Loucy (cell line): ENCODE measurements around the gene EYA3.
A peak's percentile ranks its signal among the peaks of the same experiment; 100 is the strongest.

Experiments used
- H2AFZ ChIP-seq: fragments of 200-600 bp; sonication (generic); 2 replicates; pipeline ENCODE4 v1.6.0; 2016; ENCODE audit warnings: antibody characterized with exemption, mild to moderate bottlenecking, low read length, moderate library complexity
- H3F3A ChIP-seq: fragments of 200-600 bp; 2 replicates; pipeline ENCODE4 v1.6.0; 2016; ENCODE audit warnings: antibody characterized with exemption, low read depth, mild to moderate bottlenecking
- H3K27me3 ChIP-seq: fragments of 200-600 bp; sonication (generic); 2 replicates; pipeline ENCODE4 v1.6.1; 2014; ENCODE audit warnings: low read length, mild to moderate bottlenecking; ENCODE audit not compliant: insufficient read depth, poor library complexity, severe bottlenecking
- H3K36me3 ChIP-seq: fragments of 200-600 bp; sonication (generic); 2 replicates; pipeline ENCODE4 v1.6.1; 2016; ENCODE audit warnings: low read length; ENCODE audit not compliant: insufficient read depth
- H3K4me1 ChIP-seq: fragments of 200-600 bp; sonication (generic); 2 replicates; pipeline ENCODE4 v1.5.1; 2014; ENCODE audit warnings: low read length, mild to moderate bottlenecking; ENCODE audit not compliant: insufficient read depth, poor library complexity, severe bottlenecking
- H3K4me2 ChIP-seq: fragments of 200-600 bp; sonication (generic); 2 replicates; pipeline ENCODE4 v1.6.0; 2014; ENCODE audit warnings: antibody characterized with exemption, low read length, low read depth, mild to moderate bottlenecking; ENCODE audit not compliant: poor library complexity, severe bottlenecking
- H3K4me3 ChIP-seq: fragments of 200-600 bp; sonication (generic); 2 replicates; pipeline ENCODE4 v1.5.1; 2014; ENCODE audit warnings: low read length, mild to moderate bottlenecking, mixed read lengths; ENCODE audit not compliant: poor library complexity, severe bottlenecking
- H3K79me2 ChIP-seq: fragments of 200-600 bp; sonication (generic); 2 replicates; pipeline ENCODE4 v1.6.1; 2014; ENCODE audit warnings: low read length; ENCODE audit not compliant: insufficient read depth
- H3K9ac ChIP-seq: fragments of 200-600 bp; sonication (generic); 2 replicates; pipeline ENCODE4 v1.6.0; 2014; ENCODE audit warnings: mild to moderate bottlenecking, low read depth, low read length, moderate library complexity; ENCODE audit not compliant: poor library complexity, severe bottlenecking
- H3K9me2 ChIP-seq: fragments of 200-600 bp; sonication (generic); replicated peaks from 2 replicates; pipeline ENCODE4 v1.6.1; 2016; ENCODE audit warnings: low read depth, low read length, mixed read lengths
- H3K9me3 ChIP-seq: fragments of 200-600 bp; sonication (generic); 2 replicates; pipeline ENCODE4 v1.6.1; 2014; ENCODE audit warnings: mild to moderate bottlenecking, antibody characterized with exemption, low read length, low read depth; ENCODE audit not compliant: insufficient read depth
- H4K20me1 ChIP-seq: fragments of 200-600 bp; sonication (generic); 2 replicates; pipeline ENCODE4 v1.6.0; 2014; ENCODE audit warnings: antibody characterized with exemption, low read length, mild to moderate bottlenecking; ENCODE audit not compliant: insufficient read depth, poor library complexity, severe bottlenecking
- CTCF ChIP-seq: fragments of 200-600 bp; sonication (generic); conservative IDR thresholded peaks from 2 replicates; pipeline ENCODE4 v1.5.1; 2014; ENCODE audit warnings: mild to moderate bottlenecking, antibody characterized with exemption, low read length
- EZH2phosphoT487 ChIP-seq: fragments of 200-600 bp; IDR thresholded peaks from 2 replicates; pipeline ENCODE4 v1.6.1; 2018; ENCODE audit warnings: antibody characterized with exemption, mild to moderate bottlenecking, moderate library complexity, borderline replicate concordance

Gene EYA3

DNA sequence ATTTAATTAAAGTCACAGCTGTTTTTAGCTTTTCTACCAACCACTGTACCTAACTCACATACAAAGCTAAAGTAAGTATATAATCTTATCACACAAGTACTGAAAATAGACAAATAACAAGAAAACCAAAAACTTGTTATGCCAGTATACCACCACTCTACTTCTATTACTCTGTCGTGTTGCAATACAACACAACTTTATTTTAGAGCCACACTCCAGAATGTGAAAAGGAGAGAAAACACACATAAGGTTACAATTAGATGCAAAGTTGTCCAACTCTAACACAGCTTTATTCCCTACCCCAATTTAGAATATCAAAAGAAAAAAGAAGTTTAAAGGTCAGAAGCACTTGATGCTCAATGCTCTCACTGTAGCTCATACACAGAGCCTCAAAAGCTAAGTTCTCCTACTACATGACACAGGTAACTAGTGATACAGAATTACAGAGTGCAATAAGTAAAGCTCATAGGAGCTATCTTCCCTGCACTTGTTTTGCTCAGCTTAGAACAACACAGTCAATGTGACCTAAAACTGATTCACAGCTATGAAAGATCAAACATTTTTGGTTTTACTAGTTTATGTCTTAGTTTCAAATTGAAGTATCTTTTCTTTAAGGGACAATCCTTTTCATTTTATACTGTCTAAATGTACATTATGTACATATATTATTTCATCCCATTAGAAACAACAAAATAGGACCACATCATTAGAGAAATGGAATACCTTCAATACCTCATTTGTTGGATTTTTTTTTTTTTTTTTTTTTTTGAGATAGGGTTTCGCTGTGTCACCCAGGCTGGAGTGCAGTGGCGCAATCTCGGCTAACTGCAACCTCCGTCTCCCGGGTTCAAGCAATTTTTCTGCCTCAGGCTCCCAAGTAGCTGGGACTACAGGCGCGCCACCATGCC, 29.2 kb downstream of the EYA3 start:
- H3K4me1 ChIP-seq = peaks cover 30% of the 10 kb centered on the region

DNA sequence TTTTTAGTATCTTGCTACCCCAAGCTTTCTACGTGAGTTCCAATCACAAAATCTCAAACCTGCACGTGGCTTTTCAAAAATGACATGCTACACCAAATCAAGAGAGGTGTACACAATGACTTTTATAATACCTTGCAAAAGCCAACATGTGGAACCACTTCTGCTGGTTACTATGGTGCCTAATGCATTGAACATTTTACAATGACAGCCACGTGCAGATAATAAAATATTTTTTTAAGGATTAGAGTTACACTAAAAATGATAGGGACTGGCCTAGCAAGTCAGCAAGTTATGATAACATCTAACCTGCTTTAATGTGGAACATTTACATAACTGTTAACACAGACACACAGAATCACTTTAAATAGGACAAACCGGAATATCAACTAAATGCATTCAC, 30.2 kb downstream of the EYA3 start:
- no peaks in the 10 kb centered on the region for H3K9me3 ChIP-seq
- H3K9me2 ChIP-seq = no peaks in the 10 kb centered on the region
- H3K4me2 ChIP-seq = peak overlapping the region; percentile 8
- H4K20me1 ChIP-seq = peaks cover 4% of the 10 kb centered on the region
- peaks cover 30% of the 10 kb centered on the region for H3K4me1 ChIP-seq
- peaks cover 5% of the 10 kb centered on the region; the same call in 1 of the 2 replicates for H3K36me3 ChIP-seq
- H3K27me3 ChIP-seq = no peaks in the 10 kb centered on the region
- H3K79me2 ChIP-seq = peaks cover 34% of the 10 kb centered on the region
- TF ChIP-seq EZH2phosphoT487 (no peak), CTCF (no peak)
- no peak overlapping the region for H3K4me3 ChIP-seq
- 0 out of 2 replicates have a peak, but pooled peaks cover 8% of the 10 kb centered on the region for H3F3A ChIP-seq
- no peak overlapping the region for H2AFZ ChIP-seq
- H3K9ac ChIP-seq = no peak overlapping the region

More for the DNA sequence above, 29.2 kb downstream of the EYA3 start:
- Histone ChIP-seq H3K27me3 (no peaks in the 10 kb centered on the region), H3K79me2 (peaks cover 42% of the 10 kb centered on the region), H2AFZ (no peak overlapping the region), H3K4me2 (peak overlapping the region; percentile 8), H3F3A (0 out of 2 replicates have a peak, but pooled peaks cover 4% of the 10 kb centered on the region), H4K20me1 (peaks cover 4% of the 10 kb centered on the region), H3K4me3 (no peak overlapping the region), H3K9ac (no peak overlapping the region), H3K36me3 (peaks cover 5% of the 10 kb centered on the region; the same call in 1 of the 2 replicates), H3K9me3 (no peaks in the 10 kb centered on the region), H3K9me2 (no peaks in the 10 kb centered on the region)
- TF ChIP-seq CTCF (no peak), EZH2phosphoT487 (no peak)

- no peaks in the 10 kb centered on the region for H3K27me3 ChIP-seq
- peak overlapping the region; percentile 33 for H3K4me2 ChIP-seq
- H3K36me3 ChIP-seq = peaks cover 5% of the 10 kb centered on the region; the same call in 1 of the 2 replicates
- no peaks in the 10 kb centered on the region for H3K9me3 ChIP-seq
- no peaks in the 10 kb centered on the region for H3K9me2 ChIP-seq
- H3F3A ChIP-seq = 0 out of 2 replicates have a peak, but pooled peaks cover 8% of the 10 kb centered on the region
- H3K79me2 ChIP-seq = peaks cover 27% of the 10 kb centered on the region
- no peak overlapping the region for H2AFZ ChIP-seq
- H3K4me3 ChIP-seq = no peak overlapping the region
- peaks cover 30% of the 10 kb centered on the region for H3K4me1 ChIP-seq
- H3K9ac ChIP-seq = no peak overlapping the region
- H4K20me1 ChIP-seq = peaks cover 4% of the 10 kb centered on the region
- TF ChIP-seq CTCF = no peak
- no peak for TF ChIP-seq EZH2phosphoT487
Observed at GRCh38 chr1:28056129-28056925, 32.1 kb downstream of the EYA3 start.
